Fibroblast of peridontal ligament (primary cell): Measurements from ENCODE around the gene L2HGDH.
"Not testable (repeated sequence)": the region's sequence is repeated elsewhere in the genome, so short reads cannot be mapped to it uniquely, and the experiment has no call there.

Experiments used
- DNase-seq: peaks from one replicate; pipeline ENCODE4 v3.0.0-alpha.2; 2010; ENCODE audit errors: extremely low read depth

Gene L2HGDH

GRCh38 chr14:50311972-50312733 is at the start of gene L2HGDH, which contains the start of gene DMAC2L:
L2HGDH (minus strand) TSS chr14:50312229; CDS start chr14:50312150, 79 bp downstream.
DMAC2L (plus strand) TSS chr14:50312324; CDS start chr14:50321488, 9,164 bp downstream.
- DNase-seq = peak; percentile 82

- no peak for DNase-seq
These were observed 48.8 kb upstream of the L2HGDH start for GRCh38 chr14:50360851-50361250.

DNA sequence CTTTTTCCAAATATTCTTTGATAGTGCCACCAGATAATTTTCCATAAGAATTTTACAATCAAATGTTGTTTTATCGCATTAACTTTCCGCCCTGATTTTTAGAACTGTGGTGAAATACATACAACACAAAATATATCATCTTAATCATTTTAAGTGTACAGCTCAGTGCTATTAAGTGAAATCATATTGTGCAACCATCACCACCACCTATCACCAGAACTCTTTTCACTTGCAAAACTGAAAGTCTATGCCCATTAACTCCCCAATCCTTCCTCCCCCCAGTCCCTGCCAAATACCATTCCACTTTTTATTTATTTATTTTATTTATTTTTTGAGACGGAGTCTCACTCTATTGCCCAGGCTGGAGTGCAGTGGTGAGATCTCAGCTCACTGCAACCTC is 48.1 kb upstream of the L2HGDH start:
- DNase-seq = no peak

- no peak for DNase-seq
These were observed 47.6 kb upstream of the L2HGDH start for GRCh38 chr14:50359631-50360030.

- DNase-seq = no peak
These were observed 45.8 kb upstream of the L2HGDH start for GRCh38 chr14:50357753-50358395.

GRCh38 chr14:50357124-50357523 is 45.1 kb upstream of the L2HGDH start:
- DNase-seq = no peak

DNA sequence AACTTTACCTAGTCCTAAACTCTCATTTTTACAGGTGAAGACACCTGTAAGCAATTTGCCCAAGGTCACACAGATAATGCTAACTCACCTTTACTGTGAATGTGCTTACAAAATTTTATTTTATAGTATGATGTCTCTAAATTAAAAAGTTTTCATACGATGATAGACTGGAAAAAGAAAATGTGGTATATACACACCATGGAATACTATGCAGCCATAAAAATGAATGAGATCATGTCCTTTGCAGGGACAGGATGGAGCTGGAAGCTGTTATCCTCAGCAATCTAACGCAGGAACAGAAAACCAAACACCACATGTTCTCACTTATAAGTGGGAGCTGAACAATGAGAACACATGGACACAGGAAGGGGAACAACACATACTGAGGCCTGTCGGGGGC is 44.3 kb upstream of the L2HGDH start:
- DNase-seq = not testable (repeated sequence)

- no peak for DNase-seq
These were observed 43.7 kb upstream of the L2HGDH start for GRCh38 chr14:50355692-50356091.

GRCh38 chr14:50354527-50354926 is 42.5 kb upstream of the L2HGDH start:
- peak; percentile 58 for DNase-seq

- peak; percentile 34 for DNase-seq
These were observed 41.1 kb upstream of the L2HGDH start for GRCh38 chr14:50353126-50353525.

DNA sequence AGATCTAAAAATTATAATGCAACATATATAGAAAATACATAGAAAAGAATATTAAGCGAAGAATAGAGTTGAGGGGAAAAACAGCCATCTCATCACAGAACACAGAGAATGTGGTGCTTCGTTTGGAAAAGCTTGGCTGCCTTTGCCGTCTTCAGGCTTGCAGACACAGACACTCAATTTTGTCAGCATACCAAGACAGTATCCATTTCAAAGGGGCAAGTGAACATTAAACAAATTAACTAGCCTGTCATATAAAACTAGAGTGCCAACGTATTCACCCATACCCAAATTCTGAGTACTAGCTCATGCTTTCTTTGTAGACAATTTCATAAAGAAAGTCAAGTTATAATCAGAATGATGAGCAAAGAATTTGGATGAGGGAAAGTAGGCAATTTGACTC is 40.6 kb upstream of the L2HGDH start:
- no peak for DNase-seq

DNA sequence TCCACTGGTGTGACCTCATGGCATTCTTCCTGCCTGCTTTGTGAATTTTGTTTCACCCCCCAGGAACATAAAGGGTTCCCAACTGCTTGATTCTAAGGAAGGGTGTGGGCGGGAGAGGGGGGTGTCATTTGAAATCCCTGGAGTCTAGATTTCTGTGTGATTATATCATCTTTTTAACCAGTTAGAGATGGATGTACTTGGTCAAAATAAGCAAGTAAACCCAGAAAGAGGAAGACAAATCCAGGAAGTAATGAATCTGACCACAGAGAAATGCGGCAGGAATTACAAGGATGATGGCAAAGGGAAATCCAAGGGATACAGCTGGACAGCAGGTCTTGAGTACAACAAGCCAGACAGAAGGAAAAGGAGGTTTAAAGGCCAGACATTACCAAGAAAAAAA is 38.9 kb upstream of the L2HGDH start:
- DNase-seq = peak; percentile 76

DNA sequence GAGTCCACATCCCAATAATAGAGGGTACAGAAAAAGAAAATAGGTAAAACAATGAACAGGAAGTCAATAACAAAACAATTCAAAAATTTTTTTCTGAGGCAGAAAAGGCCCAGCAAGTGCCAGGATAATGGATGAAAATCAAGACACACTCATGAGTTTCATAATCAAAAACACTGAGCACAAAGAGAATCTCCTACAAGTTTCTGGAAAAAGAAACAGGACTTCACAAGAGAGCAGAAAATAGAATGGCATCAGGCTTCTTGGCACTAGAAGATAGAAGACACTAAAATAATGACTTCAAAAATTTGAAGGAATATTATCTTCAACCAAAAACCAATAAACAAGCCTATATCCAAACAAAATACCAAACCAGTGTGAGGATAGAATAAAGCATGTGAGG is 36.9 kb upstream of the L2HGDH start:
- DNase-seq = no peak

- DNase-seq = peak; percentile 76
These were observed 35.5 kb upstream of the L2HGDH start for GRCh38 chr14:50347521-50347920.

- DNase-seq = no peak
These were observed 33.9 kb upstream of the L2HGDH start for GRCh38 chr14:50345846-50346422.

- peak; percentile 42 for DNase-seq
These were observed 33.0 kb upstream of the L2HGDH start for GRCh38 chr14:50344876-50345563.

- no peak for DNase-seq
These were observed 32.2 kb upstream of the L2HGDH start for GRCh38 chr14:50344116-50344775.

- DNase-seq = no peak
These were observed 31.4 kb upstream of the L2HGDH start for GRCh38 chr14:50343434-50343833.

DNA sequence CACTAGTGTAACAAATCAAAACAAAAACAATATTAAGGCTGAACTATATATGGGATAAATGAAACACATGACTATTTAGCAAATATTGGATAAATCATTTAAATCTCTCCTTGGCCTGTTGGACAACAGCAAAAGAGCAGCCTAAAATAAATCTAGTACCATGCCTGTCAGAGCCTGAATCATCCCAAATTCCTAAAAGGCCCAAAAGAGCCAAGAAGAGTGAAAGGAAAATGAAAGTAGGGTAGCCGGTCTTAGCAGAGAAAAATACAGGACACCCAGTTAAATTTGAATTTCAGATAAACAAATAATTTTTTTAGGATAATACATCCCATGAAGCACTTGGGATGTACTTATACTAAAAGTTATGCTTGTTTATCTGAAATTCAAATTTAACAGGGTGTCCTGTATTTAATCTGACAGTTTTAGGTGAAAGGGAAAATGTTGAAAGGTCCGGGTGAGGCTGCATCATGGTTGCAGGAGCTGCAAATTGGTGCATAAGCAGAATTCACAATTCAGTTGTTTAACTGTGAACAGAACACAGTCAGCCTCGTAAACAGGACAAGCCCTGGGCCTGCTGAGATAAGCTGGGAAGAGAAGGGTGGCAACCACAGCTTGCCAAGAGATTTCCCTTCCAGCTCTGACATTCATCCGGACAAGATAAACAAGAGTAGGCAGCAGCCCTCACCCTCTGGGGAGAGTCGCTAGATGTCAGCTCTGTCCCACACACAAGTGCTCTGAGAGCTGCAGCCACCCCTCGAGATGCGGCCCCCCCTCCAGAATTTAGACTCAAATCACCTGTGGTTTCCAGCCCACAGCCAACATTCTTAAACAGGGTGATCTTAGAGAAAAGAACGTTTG is 30.4 kb upstream of the L2HGDH start:
- peak; percentile 80 for DNase-seq

GRCh38 chr14:50340963-50341362 is 28.9 kb upstream of the L2HGDH start:
- DNase-seq = no peak

- DNase-seq = no peak
These were observed 28.0 kb upstream of the L2HGDH start for GRCh38 chr14:50340045-50340444.
